Measurements from ENCODE around the gene LHX2. TPM values are rescaled to one million over a fixed set of nuclear protein-coding genes. Genes with fewer than 3 reads are reported as not detected.

LHX2 gene
- total RNA-seq, 1 experiment from 2014 or later: 1.4 TPM

GRCh38 chr9:124050955-124051354 lies 39.4 kb downstream of the LHX2 start:
- Histone ChIP-seq H3F3A (ENCODE audit: insufficient read depth, low read depth) (peaks cover 17% of the 10 kb centered on the region), H3K27me3 (ENCODE audit: insufficient read depth, low read depth) (peaks cover 40% of the 10 kb centered on the region), H3K9me2 (ENCODE audit: insufficient read depth) (no peaks in the 10 kb centered on the region), H3K79me2 (ENCODE audit: low read depth) (no peaks in the 10 kb centered on the region), H3K36me3 (ENCODE audit: low read depth) (no peaks in the 10 kb centered on the region), H2AFZ (no peak overlapping the region), H3K4me3 (no peak overlapping the region), H3K4me1 (replicated peaks; ENCODE audit: insufficient read depth) (peaks cover 15% of the 10 kb centered on the region), H3K9me3 (ENCODE audit: insufficient read depth, low read depth) (no peaks in the 10 kb centered on the region; the same call in 1 of the 2 replicates), H4K20me1 (ENCODE audit: insufficient read depth) (peaks cover 14% of the 10 kb centered on the region; the same call in 1 of the 2 replicates), H3K4me2 (no peak overlapping the region), H3K27ac (no peak overlapping the region)
- CTCF ChIA-PET: no interaction called here
- TF ChIP-seq, protein P1, sequence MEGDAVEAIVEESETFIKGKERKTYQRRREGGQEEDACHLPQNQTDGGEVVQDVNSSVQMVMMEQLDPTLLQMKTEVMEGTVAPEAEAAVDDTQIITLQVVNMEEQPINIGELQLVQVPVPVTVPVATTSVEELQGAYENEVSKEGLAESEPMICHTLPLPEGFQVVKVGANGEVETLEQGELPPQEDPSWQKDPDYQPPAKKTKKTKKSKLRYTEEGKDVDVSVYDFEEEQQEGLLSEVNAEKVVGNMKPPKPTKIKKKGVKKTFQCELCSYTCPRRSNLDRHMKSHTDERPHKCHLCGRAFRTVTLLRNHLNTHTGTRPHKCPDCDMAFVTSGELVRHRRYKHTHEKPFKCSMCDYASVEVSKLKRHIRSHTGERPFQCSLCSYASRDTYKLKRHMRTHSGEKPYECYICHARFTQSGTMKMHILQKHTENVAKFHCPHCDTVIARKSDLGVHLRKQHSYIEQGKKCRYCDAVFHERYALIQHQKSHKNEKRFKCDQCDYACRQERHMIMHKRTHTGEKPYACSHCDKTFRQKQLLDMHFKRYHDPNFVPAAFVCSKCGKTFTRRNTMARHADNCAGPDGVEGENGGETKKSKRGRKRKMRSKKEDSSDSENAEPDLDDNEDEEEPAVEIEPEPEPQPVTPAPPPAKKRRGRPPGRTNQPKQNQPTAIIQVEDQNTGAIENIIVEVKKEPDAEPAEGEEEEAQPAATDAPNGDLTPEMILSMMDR (conservative IDR thresholded peaks at IDR 0.05): no peak
- no peak for TF ChIP-seq EZH2 (IDR thresholded peaks at IDR 0.05; ENCODE audit: low read depth)
- DNase-seq: no peak
- no TSS peak for BruUV-seq (replicated peaks)
- POLR2A ChIA-PET (ENCODE audit: unreplicated experiment): no interaction called here
- intact Hi-C loops (cut with micrococcal nuclease; ENCODE audit: unreplicated experiment): no loop called here

DNA sequence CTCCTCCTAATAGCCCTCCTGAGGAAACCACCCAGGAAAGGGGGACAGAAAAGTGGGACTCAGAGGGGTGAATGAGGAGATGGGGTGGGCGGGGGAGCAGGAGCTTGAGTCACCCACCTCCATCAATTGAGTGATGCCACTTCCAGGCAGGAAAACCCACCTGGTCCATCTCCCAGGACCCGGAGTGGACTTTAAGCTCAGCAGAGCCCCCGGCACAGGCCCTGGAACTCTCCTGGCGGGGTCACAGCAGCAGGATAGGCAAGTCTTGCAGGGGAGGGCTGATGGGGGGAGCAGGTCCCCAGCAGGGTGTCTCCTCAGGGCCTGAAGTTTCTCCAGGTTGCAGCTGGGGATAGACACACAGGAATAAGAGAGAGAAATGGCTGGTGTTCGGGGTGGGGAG lies 40.8 kb downstream of the LHX2 start:
- Histone ChIP-seq H2AFZ (no peak overlapping the region), H3K9me2 (ENCODE audit: insufficient read depth) (no peaks in the 10 kb centered on the region), H3K4me2 (no peak overlapping the region), H3K4me3 (no peak overlapping the region), H3F3A (ENCODE audit: insufficient read depth, low read depth) (peaks cover 17% of the 10 kb centered on the region), H3K27ac (no peak overlapping the region), H3K79me2 (ENCODE audit: low read depth) (no peaks in the 10 kb centered on the region), H3K36me3 (ENCODE audit: low read depth) (no peaks in the 10 kb centered on the region), H3K9me3 (ENCODE audit: insufficient read depth, low read depth) (no peaks in the 10 kb centered on the region; the same call in 1 of the 2 replicates), H3K4me1 (replicated peaks; ENCODE audit: insufficient read depth) (peaks cover 15% of the 10 kb centered on the region), H4K20me1 (ENCODE audit: insufficient read depth) (peaks cover 13% of the 10 kb centered on the region; the same call in 1 of the 2 replicates), H3K27me3 (ENCODE audit: insufficient read depth, low read depth) (peaks cover 28% of the 10 kb centered on the region)
- no peak for DNase-seq
- BruUV-seq (replicated peaks): no TSS peak
- CTCF ChIA-PET: no interaction called here
- TF ChIP-seq EZH2 (IDR thresholded peaks at IDR 0.05; ENCODE audit: low read depth): no peak
- TF ChIP-seq, protein P1 (conservative IDR thresholded peaks at IDR 0.05): no peak
- POLR2A ChIA-PET (ENCODE audit: unreplicated experiment): no interaction called here
- intact Hi-C loops (cut with micrococcal nuclease; ENCODE audit: unreplicated experiment): no loop called here

DNA sequence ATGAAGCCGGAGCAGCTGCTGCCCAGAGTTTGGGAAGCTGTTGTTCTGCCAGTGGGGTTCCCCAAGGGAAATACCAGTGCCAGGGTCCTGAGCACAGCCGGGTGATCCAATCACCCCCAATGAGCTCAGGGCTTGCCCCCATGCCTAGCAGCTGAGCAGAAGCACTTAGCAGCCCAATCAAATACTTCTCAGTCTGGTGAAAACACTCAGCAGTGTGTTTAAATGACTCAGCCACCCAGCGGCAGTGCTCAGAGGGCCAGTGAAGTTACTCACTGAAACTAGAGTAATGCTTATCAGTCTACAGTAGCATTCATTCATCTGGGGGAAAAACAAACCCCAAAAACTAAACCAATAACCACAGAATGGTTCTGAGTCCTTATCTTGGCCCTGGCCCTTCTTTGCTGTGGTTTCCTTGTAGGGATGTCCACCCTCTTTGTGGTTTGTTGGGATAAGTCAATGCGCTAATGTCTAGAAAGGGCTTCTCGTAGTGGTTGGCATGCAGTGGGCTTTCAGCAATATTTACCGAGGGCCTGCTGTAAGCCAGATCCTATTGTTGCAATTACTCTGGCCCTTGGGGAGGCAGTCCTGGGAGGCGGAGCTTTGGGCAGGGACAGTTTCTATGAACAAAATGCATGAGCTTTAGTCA lies 43.1 kb downstream of the LHX2 start:
- POLR2A ChIA-PET (ENCODE audit: unreplicated experiment): interaction anchor here (0.5 to 0.7 kb wide), 3 partner anchors 25 to 74 kb away, joined by 3 to 4 read pairs (median 3); no protein-coding TSS in a partner anchor
- CTCF ChIA-PET: no interaction called here
- H3K4me2 ChIP-seq: peak overlapping the region; percentile 37

More for the DNA sequence above, 43.1 kb downstream of the LHX2 start:
- BruUV-seq (replicated peaks): no TSS peak
- H3K79me2 ChIP-seq (ENCODE audit: low read depth): no peaks in the 10 kb centered on the region
- H3K9me2 ChIP-seq (ENCODE audit: insufficient read depth): no peaks in the 10 kb centered on the region
- H2AFZ ChIP-seq: no peak overlapping the region
- peak; percentile 73 to 94 for DNase-seq
- intact Hi-C loops (cut with micrococcal nuclease; ENCODE audit: unreplicated experiment): loop anchor here (2.0 kb wide), 1 partner anchor 24 kb away; no protein-coding TSS in a partner anchor
- H3F3A ChIP-seq (ENCODE audit: insufficient read depth, low read depth): peaks cover 17% of the 10 kb centered on the region
- peaks cover 44% of the 10 kb centered on the region for H3K27me3 ChIP-seq (ENCODE audit: insufficient read depth, low read depth)
- H3K36me3 ChIP-seq (ENCODE audit: low read depth): no peaks in the 10 kb centered on the region
- H4K20me1 ChIP-seq (ENCODE audit: insufficient read depth): 0 out of 2 replicates have a peak, but pooled peaks cover 7% of the 10 kb centered on the region
- H3K27ac ChIP-seq: peak overlapping the region; percentile 44
- H3K4me1 ChIP-seq (replicated peaks; ENCODE audit: insufficient read depth): peaks cover 15% of the 10 kb centered on the region
- no peaks in the 10 kb centered on the region; the same call in 1 of the 2 replicates for H3K9me3 ChIP-seq (ENCODE audit: insufficient read depth, low read depth)
- TF ChIP-seq, protein P1 (conservative IDR thresholded peaks at IDR 0.05): no peak
- no peak for TF ChIP-seq EZH2 (IDR thresholded peaks at IDR 0.05; ENCODE audit: low read depth)
- no peak overlapping the region for H3K4me3 ChIP-seq

Data from PC-9 (cell line).